Thyroid gland (tissue), 4 donors: ENCODE data around the gene GFOD1.

Experiments used
- CTCF ChIP-seq, 6 experiments: fragments of 200-600 bp in 3 of 6; fragments of 450-650 bp in 3 of 6; sonication (generic) in 3 of 6; IDR thresholded peaks; one replicate each; pipeline ENCODE4 v1.5.1; 2016 to 2019; ENCODE audit warnings: antibody characterized with exemption in 6 of 6, mild to moderate bottlenecking in 2 of 6, inconsistent platforms in 1 of 6, moderate library complexity in 1 of 6
- POLR2A ChIP-seq, 2 donors: fragments of 450-650 bp; IDR thresholded peaks; one replicate each; pipeline ENCODE4 v1.6.1; 2017; ENCODE audit warnings: antibody characterized with exemption in 2 of 2, mild to moderate bottlenecking in 2 of 2, moderate library complexity in 1 of 2

GRCh38 chr6:13485923-13486562 is 1.4 kb downstream of the GFOD1 start:
- TF ChIP-seq CTCF (IDR thresholded peaks at IDR 0.05): no peak
- TF ChIP-seq POLR2A (IDR thresholded peaks at IDR 0.05): no peak
